BJ (cell line): ENCODE results near the gene FCHO2. TPM values are rescaled to one million over a fixed set of nuclear protein-coding genes. Genes with fewer than 3 reads are reported as not detected.
"Not testable (repeated sequence)": the region's sequence is repeated elsewhere in the genome, so short reads cannot be mapped to it uniquely, and the experiment has no call there.

Experiments
- CTCF ChIA-PET: fragments of 350-600 bp; formaldehyde crosslinking; extraction: SDS; loops from one replicate; lab custom pipeline; 2021; ENCODE audit warnings: antibody characterized with exemption, inconsistent platforms; lab: Yijun Ruan, JAX
- POLR2A ChIA-PET: fragments of 300-600 bp; sonication (Branson Sonifier 250); formaldehyde crosslinking; extraction: SDS; loops from one replicate; lab custom pipeline; 2021; ENCODE audit warnings: antibody characterized with exemption; lab: Charles Lee
- DNase-seq: peaks from one replicate; pipeline ENCODE4 v3.0.0-alpha.2; 2011; ENCODE audit warnings: low read depth
- H3K27me3 ChIP-seq: 2 replicates; pipeline ENCODE4 v1.6.0; 2011; ENCODE audit warnings: low read length; ENCODE audit not compliant: control insufficient read depth, insufficient read depth
- H3K36me3 ChIP-seq: 2 replicates; pipeline ENCODE4 v1.5.1; 2011; ENCODE audit warnings: low read length; ENCODE audit not compliant: control insufficient read depth, insufficient read depth
- H3K4me3 ChIP-seq: 2 replicates; pipeline ENCODE4 v1.5.1; 2011; ENCODE audit warnings: low read depth, mild to moderate bottlenecking, control low read depth, low read length
- polyA plus RNA-seq: library from polyadenylated mRNA; depleted of rRNA; stranded (reverse); fragments of >200 nt; gene quantifications from 2 replicates; pipeline ENCODE4 v1.2.3, GENCODE V29; 2011
- TF ChIP-seq, protein P1 (sequence below): IDR thresholded peaks from 2 replicates; pipeline ENCODE4 v1.5.1; 2011; ENCODE audit warnings: low read depth, mild to moderate bottlenecking, control low read depth, inconsistent platforms, low read length, moderate library complexity; ENCODE audit not compliant: insufficient read depth

Gene FCHO2
- polyA plus RNA-seq, 1 experiment, result 15.7 TPM

- Histone ChIP-seq H3K36me3 (no peaks in the 10 kb centered on the region), H3K27me3 (no peaks in the 10 kb centered on the region), H3K4me3 (peak overlapping the region; percentile 69)
- no peak for DNase-seq
- CTCF ChIA-PET, result interaction anchor here (0.6 to 1.6 kb wide), 8 partner anchors 14 to 622 kb away, joined by 3 to 7 read pairs (median 4); partner anchors contain the start of gene TMEM174
- POLR2A ChIA-PET, result interaction anchor here (0.7 kb wide), 1 partner anchor 137 kb away, joined by 11 read pairs; no protein-coding TSS in a partner anchor
- TF ChIP-seq, protein P1, sequence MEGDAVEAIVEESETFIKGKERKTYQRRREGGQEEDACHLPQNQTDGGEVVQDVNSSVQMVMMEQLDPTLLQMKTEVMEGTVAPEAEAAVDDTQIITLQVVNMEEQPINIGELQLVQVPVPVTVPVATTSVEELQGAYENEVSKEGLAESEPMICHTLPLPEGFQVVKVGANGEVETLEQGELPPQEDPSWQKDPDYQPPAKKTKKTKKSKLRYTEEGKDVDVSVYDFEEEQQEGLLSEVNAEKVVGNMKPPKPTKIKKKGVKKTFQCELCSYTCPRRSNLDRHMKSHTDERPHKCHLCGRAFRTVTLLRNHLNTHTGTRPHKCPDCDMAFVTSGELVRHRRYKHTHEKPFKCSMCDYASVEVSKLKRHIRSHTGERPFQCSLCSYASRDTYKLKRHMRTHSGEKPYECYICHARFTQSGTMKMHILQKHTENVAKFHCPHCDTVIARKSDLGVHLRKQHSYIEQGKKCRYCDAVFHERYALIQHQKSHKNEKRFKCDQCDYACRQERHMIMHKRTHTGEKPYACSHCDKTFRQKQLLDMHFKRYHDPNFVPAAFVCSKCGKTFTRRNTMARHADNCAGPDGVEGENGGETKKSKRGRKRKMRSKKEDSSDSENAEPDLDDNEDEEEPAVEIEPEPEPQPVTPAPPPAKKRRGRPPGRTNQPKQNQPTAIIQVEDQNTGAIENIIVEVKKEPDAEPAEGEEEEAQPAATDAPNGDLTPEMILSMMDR, result no peak
Observed at GRCh38 chr5:72955143-72955767, 586 bp upstream of the FCHO2 start.

GRCh38 chr5:72956324-72957140 is 691 bp downstream of the FCHO2 start:
- CTCF ChIA-PET, result interaction anchor here (0.6 to 1.6 kb wide), 10 partner anchors 19 to 494 kb away, joined by 3 to 7 read pairs (median 3); partner anchors contain the start of gene TMEM174
- Histone ChIP-seq H3K4me3 (peak overlapping the region; percentile 69), H3K27me3 (no peaks in the 10 kb centered on the region), H3K36me3 (no peaks in the 10 kb centered on the region)
- POLR2A ChIA-PET, result interaction anchor here (0.6 kb wide), 1 partner anchor 569 kb away, joined by 3 read pairs; no protein-coding TSS in a partner anchor
- TF ChIP-seq, protein P1, result no peak
- DNase-seq, result no peak

DNA sequence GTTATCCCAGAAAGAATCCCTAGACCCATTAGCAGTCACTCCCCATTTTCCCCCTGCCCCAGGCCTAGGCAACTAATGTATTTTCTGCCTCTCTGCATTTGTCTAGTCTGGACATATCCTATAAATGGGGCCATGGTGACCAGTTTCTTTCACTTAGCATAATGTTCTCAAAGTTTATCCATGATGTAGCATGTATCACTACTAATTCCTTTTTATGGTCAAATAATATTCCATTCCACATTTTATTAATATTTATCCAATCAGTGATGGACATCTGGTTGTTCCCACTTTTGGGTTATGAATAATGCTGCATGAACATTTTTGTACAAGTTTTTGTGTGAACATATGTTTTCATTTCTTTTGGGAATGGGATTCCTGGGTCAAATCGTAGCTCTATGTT is 1.5 kb downstream of the FCHO2 start:
- CTCF ChIA-PET, result interaction anchor here (1.2 kb wide), 1 partner anchor 18 kb away, joined by 3 read pairs; no protein-coding TSS in a partner anchor
- TF ChIP-seq, protein P1, result no peak
- Histone ChIP-seq H3K27me3 (no peaks in the 10 kb centered on the region), H3K36me3 (no peaks in the 10 kb centered on the region), H3K4me3 (peak overlapping the region; percentile 69)
- DNase-seq, result no peak
- POLR2A ChIA-PET, result no interaction called here

DNA sequence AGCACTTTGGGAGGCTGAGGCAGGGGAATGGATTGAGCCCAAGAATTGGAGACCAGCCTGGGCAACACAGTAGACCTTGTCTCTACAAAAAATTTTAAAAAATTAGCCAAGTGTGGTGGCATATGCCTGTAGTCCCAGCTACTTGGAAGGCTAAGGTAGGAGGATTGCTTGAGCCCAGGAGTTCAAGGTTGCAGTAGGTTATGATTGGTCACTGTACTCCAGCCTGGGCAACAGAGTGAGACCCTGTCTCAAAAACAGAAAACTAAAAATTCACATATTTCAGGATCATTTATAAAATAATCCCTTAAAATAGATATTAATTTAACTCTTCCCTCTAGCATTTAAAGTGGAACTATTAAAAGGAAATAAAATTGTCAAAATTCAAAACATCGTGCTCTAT is 3.4 kb downstream of the FCHO2 start:
- ChIA-PET CTCF (no interaction called here), POLR2A (no interaction called here)
- no peaks in the 10 kb centered on the region for H3K27me3 ChIP-seq
- TF ChIP-seq, protein P1, result no peak
- DNase-seq, result no peak
- no peaks in the 10 kb centered on the region for H3K36me3 ChIP-seq
- no peak overlapping the region for H3K4me3 ChIP-seq

DNA sequence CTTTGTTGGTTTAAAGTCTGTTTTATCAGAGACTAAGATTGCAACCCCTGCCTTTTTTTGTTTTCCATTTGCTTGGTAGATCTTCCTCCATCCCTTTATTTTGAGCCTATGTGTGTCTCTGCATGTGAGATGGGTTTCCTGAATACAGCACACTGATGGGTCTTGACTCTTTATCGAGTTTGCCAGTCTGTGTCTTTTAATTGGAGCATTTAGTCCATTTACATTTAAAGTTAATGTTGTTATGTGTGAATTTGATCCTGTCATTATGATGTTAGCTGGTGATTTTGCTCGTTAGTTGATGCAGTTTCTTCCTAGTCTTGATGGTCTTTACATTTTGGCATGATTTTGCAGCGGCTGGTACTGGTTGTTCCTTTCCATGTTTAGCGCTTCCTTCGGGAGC is 18.6 kb downstream of the FCHO2 start:
- H3K4me3 ChIP-seq, DNase-seq: not testable (repeated sequence)

GRCh38 chr5:72976810-72977209 is 21.0 kb downstream of the FCHO2 start:
- H3K4me3 ChIP-seq, CTCF ChIA-PET, H3K27me3 ChIP-seq, H3K36me3 ChIP-seq, POLR2A ChIA-PET, DNase-seq: not testable (repeated sequence)

More for the DNA sequence above, 18.6 kb downstream of the FCHO2 start:
- H3K36me3 ChIP-seq, H3K27me3 ChIP-seq, POLR2A ChIA-PET, CTCF ChIA-PET: not testable (repeated sequence)
